Adrenal gland (tissue), 5 donors: Measurements from ENCODE around the gene DDI2.

Experiments
- CTCF ChIP-seq, 6 experiments: fragments of 450-650 bp in 4 of 6; fragments of 200-600 bp in 2 of 6; sonication (generic) in 1 of 6; IDR thresholded peaks; 1 replicate in 5 of 6; 2 replicates in 1 of 6; pipeline versions ENCODE4 v1.5.1 to v1.8.0; 2016 to 2021; ENCODE audit warnings: antibody characterized with exemption in 6 of 6, mild to moderate bottlenecking in 2 of 6, moderate library complexity in 1 of 6
- POLR2A ChIP-seq, 2 donors: fragments of 450-650 bp; IDR thresholded peaks; one replicate each; pipeline ENCODE4 v1.6.1; 2017; ENCODE audit warnings: antibody characterized with exemption in 2 of 2, mild to moderate bottlenecking in 2 of 2, moderate library complexity in 1 of 2
- donor health status: DM: no; HTN: no; CAD: no.

DNA sequence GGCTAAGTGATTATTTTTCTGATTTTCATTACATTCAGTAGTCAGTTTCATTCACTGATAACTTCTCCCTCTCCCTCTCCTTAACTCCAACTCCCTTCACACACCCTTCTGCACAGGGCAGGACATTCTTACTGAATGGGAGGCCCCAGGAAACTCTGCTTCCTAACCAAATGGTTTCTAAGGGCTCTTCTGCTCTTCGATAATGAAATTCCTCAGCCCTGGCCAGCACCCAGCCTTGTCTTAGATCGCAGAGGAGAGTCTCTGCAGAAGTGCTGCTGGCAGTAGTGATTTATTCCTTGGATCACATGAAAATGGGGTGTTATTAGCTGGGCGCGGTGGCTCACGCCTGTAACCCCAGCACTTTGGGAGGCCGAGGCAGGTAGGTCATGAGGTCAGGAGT, 83.2 kb downstream of the DDI2 start:
- TF ChIP-seq CTCF (IDR thresholded peaks at IDR 0.05), result no peak
- no peak for TF ChIP-seq POLR2A (IDR thresholded peaks at IDR 0.05)
